A549 treated with AZD2906 at 1 μM for 4 hours (cell line): ENCODE results near the gene RAPGEF3. TPM values are rescaled to one million over a fixed set of nuclear protein-coding genes. Genes with fewer than 3 reads are reported as not detected.

Source experiments
- total RNA-seq: library from RNA; stranded (reverse); fragments of 200-300 nt; extraction: Qiagen RNA extraction; gene quantifications from 5 replicates; pipeline ENCODE4 v1.2.3, GENCODE V29; 2022

The RAPGEF3 gene, protein sequence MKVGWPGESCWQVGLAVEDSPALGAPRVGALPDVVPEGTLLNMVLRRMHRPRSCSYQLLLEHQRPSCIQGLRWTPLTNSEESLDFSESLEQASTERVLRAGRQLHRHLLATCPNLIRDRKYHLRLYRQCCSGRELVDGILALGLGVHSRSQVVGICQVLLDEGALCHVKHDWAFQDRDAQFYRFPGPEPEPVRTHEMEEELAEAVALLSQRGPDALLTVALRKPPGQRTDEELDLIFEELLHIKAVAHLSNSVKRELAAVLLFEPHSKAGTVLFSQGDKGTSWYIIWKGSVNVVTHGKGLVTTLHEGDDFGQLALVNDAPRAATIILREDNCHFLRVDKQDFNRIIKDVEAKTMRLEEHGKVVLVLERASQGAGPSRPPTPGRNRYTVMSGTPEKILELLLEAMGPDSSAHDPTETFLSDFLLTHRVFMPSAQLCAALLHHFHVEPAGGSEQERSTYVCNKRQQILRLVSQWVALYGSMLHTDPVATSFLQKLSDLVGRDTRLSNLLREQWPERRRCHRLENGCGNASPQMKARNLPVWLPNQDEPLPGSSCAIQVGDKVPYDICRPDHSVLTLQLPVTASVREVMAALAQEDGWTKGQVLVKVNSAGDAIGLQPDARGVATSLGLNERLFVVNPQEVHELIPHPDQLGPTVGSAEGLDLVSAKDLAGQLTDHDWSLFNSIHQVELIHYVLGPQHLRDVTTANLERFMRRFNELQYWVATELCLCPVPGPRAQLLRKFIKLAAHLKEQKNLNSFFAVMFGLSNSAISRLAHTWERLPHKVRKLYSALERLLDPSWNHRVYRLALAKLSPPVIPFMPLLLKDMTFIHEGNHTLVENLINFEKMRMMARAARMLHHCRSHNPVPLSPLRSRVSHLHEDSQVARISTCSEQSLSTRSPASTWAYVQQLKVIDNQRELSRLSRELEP
- 0.52 to 0.63 TPM (median 0.55 TPM) in 5 replicates for total RNA-seq

GRCh38 chr12:47758834-47759690 is at the start of gene RAPGEF3:
Gene RAPGEF3, minus strand, starts transcription at chr12:47758880. Its CDS starts 324 bp downstream, at chr12:47758556.

DNA sequence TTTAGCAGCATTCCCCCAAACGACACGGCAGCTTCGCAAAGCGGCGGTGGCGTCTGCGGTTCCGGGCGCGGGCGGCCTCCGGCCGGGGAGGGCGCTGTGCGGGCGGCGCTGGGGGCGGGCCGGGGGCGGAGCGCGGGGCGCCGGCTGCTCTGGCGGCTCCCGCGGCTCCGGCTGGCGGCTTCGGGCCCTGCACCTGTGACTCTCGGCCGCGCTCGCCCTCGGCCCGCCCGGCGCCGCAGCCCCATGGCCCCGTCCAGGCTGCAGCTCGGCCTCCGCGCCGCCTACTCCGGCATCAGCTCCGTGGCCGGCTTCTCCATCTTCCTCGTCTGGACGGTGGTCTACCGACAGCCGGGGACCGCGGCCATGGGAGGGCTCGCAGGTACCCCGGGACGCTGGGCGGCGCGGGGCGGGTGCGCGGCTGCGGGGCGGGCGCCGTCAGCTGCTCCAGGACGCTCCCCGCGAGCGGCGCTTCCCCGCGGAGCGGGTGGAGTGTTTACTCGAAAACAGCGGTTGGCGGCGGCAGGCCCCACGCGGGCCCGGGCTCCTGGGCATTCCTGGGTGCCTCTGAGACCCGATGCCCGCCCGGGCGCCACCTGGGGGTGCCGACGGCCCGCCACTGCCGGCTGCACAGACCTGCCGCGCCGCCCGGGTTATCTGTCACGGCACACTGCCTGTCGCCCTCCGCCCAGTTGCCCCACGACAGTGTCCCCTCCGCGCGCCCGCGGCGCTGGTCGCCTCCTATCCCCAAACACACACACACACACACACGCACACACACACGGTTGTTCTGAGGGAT is 14.6 kb upstream of the RAPGEF3 start, which contains the start of gene SLC48A1:
Gene SLC48A1, plus strand, starts transcription at position 177 of the 796 bp plus-strand sequence. Its CDS starts 67 bp downstream, at position 244.

DNA sequence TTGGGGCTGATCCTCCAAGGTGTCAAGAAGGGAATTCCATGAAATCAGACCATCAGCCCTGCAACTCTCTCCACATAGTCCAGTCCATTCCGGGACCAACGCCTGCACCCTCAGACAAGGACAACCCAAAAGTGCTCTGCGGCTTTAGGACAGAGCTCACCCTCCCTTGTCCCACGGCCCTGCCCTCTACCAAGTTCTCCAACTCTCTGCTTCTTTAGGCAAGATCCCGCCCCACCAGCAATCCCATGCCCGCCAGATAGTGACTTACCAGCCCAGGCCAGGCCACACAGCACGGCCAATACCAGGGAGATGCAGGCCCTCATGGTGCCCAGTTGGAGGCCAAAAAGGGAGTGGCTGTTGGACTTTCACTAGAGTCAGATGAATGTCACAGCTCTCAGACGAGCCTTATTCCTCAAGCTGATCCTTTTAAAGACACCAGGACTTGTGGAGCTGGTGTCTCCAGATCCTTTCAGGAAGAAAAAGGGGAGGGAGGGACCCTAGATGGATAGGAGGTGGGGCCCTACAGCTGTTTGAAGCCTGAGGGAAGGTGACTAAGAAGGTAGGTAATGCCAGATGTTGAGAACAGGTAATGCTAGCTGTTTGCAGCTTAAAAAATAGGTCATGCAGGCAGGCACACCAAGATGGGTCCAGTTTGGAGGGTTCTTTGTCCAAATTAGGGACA is 33.4 kb downstream of the RAPGEF3 start, which contains the start of gene ENDOU:
Gene ENDOU, minus strand, starts transcription at position 400 of the 682 bp plus-strand sequence. Its CDS starts 77 bp downstream, at position 323.

GRCh38 chr12:47705566-47706425 is 52.9 kb downstream of the RAPGEF3 start, which contains the start of gene RPAP3:
Gene RPAP3, minus strand, starts transcription at chr12:47706030. Its CDS starts 3,190 bp downstream, at chr12:47702840.

Other genes starting within 250 kb of the RAPGEF3 start
- gene RPAP3, start 52.9 kb downstream of the RAPGEF3 start, total RNA-seq, result 31.9 to 50.0 TPM (median 34.5 TPM) in 5 replicates
- gene ENDOU, start 33.4 kb downstream of the RAPGEF3 start, total RNA-seq, result 0.02 to 0.07 TPM (median 0.05 TPM) in 4 of 5 replicates, not detected in the other
- gene SLC48A1, start 14.4 kb upstream of the RAPGEF3 start, total RNA-seq, result 21.7 to 27.6 TPM (median 24.8 TPM) in 5 replicates
- gene HDAC7, start 61.0 kb upstream of the RAPGEF3 start, total RNA-seq, result 51.2 to 68.0 TPM (median 63.8 TPM) in 5 replicates
- gene VDR, start 146.1 kb upstream of the RAPGEF3 start, total RNA-seq, result 2.9 to 3.7 TPM (median 3.5 TPM) in 5 replicates
- 120 to 140 TPM (median 124 TPM) in 5 replicates for gene TMEM106C, start 204.7 kb upstream of the RAPGEF3 start, total RNA-seq
- 0.05 to 0.24 TPM (median 0.11 TPM) in 5 replicates for gene COL2A1, start 245.6 kb upstream of the RAPGEF3 start, total RNA-seq